Measurements from ENCODE around the gene GNL2.
A peak's percentile ranks its signal among the peaks of the same experiment; 100 is the strongest.

GNL2 gene

GRCh38 chr1:37595440-37596181 is at the start of gene GNL2:
TSS of gene GNL2 (minus strand) at chr1:37595937. CDS start at chr1:37595822, 115 bp downstream.
- peak; percentile 87 to 93 (median 90) for DNase-seq

- DNase-seq = no peak
Measured at GRCh38 chr1:37641059-37641458, 45.3 kb upstream of the GNL2 start.

GRCh38 chr1:37636435-37636834 is 40.7 kb upstream of the GNL2 start:
- DNase-seq = no peak

GRCh38 chr1:37634992-37635902 is 39.5 kb upstream of the GNL2 start:
- no peak for DNase-seq

- DNase-seq = no peak
Measured at GRCh38 chr1:37634244-37634991, 38.7 kb upstream of the GNL2 start, which contains the start of gene RSPO1. TSS of gene RSPO1 (minus strand) at chr1:37634892. CDS start at chr1:37629661, 5,231 bp downstream.

- no peak for DNase-seq
Measured at GRCh38 chr1:37633938-37634243, 38.2 kb upstream of the GNL2 start.

GRCh38 chr1:37633040-37633937 is 37.6 kb upstream of the GNL2 start:
- no peak for DNase-seq

- no peak for DNase-seq
Measured at GRCh38 chr1:37631036-37631435, 35.3 kb upstream of the GNL2 start.

GRCh38 chr1:37630426-37631028 is 34.8 kb upstream of the GNL2 start:
- DNase-seq = no peak

GRCh38 chr1:37629726-37630425 is 34.1 kb upstream of the GNL2 start:
- no peak for DNase-seq

GRCh38 chr1:37629008-37629407 is 33.3 kb upstream of the GNL2 start:
- no peak for DNase-seq

- DNase-seq = no peak
Measured at GRCh38 chr1:37628026-37628556, 32.4 kb upstream of the GNL2 start.

GRCh38 chr1:37622131-37622530 is 26.4 kb upstream of the GNL2 start:
- no peak for DNase-seq

- DNase-seq = no peak
Measured at GRCh38 chr1:37621326-37621870, 25.7 kb upstream of the GNL2 start.

GRCh38 chr1:37620707-37621106 is 25.0 kb upstream of the GNL2 start:
- no peak for DNase-seq

GRCh38 chr1:37616330-37616729 is 20.6 kb upstream of the GNL2 start:
- DNase-seq = no peak

- no peak for DNase-seq
Measured at GRCh38 chr1:37614105-37614504, 18.4 kb upstream of the GNL2 start.

- no peak for DNase-seq
Measured at GRCh38 chr1:37612186-37612585, 16.4 kb upstream of the GNL2 start.

GRCh38 chr1:37609994-37610393 is 14.3 kb upstream of the GNL2 start:
- DNase-seq = no peak

- no peak for DNase-seq
Measured at GRCh38 chr1:37609002-37609401, 13.3 kb upstream of the GNL2 start.
